Measurements from ENCODE around the gene GNLY. TPM values are rescaled to one million over a fixed set of nuclear protein-coding genes. Genes with fewer than 3 reads are reported as not detected.

GNLY gene
- total RNA-seq, 1 experiment from 2014 or later, result not detected

DNA sequence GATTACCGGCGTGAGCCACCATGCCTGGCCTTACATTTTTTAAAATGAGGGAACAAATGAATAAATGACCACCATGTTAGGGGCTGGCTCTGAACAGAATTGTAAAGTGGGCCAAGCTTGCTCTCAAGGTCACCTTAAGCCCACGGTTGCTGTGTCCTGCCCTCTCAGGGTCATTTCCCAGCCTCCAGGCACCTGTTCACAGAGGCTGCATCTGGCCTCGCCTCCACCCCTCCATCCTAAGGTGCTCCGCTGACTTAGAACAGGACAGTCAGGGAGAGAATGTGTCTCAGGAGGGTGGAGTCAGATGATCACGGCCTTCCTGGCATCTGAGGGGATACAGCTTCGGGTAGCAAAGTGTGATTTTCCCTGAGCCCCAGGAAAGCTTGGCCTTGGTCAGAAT, 33.4 kb upstream of the GNLY start:
- DNase-seq, result no peak
- Histone ChIP-seq H4K20me1 (ENCODE audit: insufficient read depth, low read depth, low read length) (no peaks in the 10 kb centered on the region), H3K27me3 (ENCODE audit: low read length) (no peaks in the 10 kb centered on the region), H3K36me3 (ENCODE audit: insufficient read depth, low read length) (no peaks in the 10 kb centered on the region), H3K79me2 (ENCODE audit: low read length) (no peaks in the 10 kb centered on the region), H3K4me1 (ENCODE audit: low read length) (no peaks in the 10 kb centered on the region), H3K4me2 (ENCODE audit: low read depth, low read length, poor library complexity, severe bottlenecking) (no peak overlapping the region), H3K27ac (ENCODE audit: low read length) (no peak overlapping the region), H3K9me2 (replicated peaks; ENCODE audit: insufficient read depth, low read length) (no peaks in the 10 kb centered on the region), H3K4me3 (ENCODE audit: low read length) (no peak overlapping the region), H3K9ac (ENCODE audit: low read length) (no peak overlapping the region), H2AFZ (ENCODE audit: low read length) (no peak overlapping the region), H3K9me3 (ENCODE audit: low read length) (no peaks in the 10 kb centered on the region)

- Histone ChIP-seq H4K20me1 (ENCODE audit: insufficient read depth, low read depth, low read length) (no peaks in the 10 kb centered on the region), H2AFZ (ENCODE audit: low read length) (no peak overlapping the region), H3K9me3 (ENCODE audit: low read length) (no peaks in the 10 kb centered on the region), H3K27me3 (ENCODE audit: low read length) (no peaks in the 10 kb centered on the region), H3K4me1 (ENCODE audit: low read length) (no peaks in the 10 kb centered on the region), H3K9me2 (replicated peaks; ENCODE audit: insufficient read depth, low read length) (no peaks in the 10 kb centered on the region), H3K4me2 (ENCODE audit: low read depth, low read length, poor library complexity, severe bottlenecking) (no peak overlapping the region), H3K36me3 (ENCODE audit: insufficient read depth, low read length) (no peaks in the 10 kb centered on the region), H3K27ac (ENCODE audit: low read length) (no peak overlapping the region), H3K9ac (ENCODE audit: low read length) (no peak overlapping the region), H3K79me2 (ENCODE audit: low read length) (no peaks in the 10 kb centered on the region), H3K4me3 (ENCODE audit: low read length) (no peak overlapping the region)
- DNase-seq, result no peak
These were observed 32.9 kb upstream of the GNLY start for GRCh38 chr2:85661139-85661858.

- Histone ChIP-seq H3K27ac (ENCODE audit: low read length) (no peak overlapping the region), H4K20me1 (ENCODE audit: insufficient read depth, low read depth, low read length) (no peaks in the 10 kb centered on the region), H3K79me2 (ENCODE audit: low read length) (no peaks in the 10 kb centered on the region), H3K9me2 (replicated peaks; ENCODE audit: insufficient read depth, low read length) (no peaks in the 10 kb centered on the region), H3K4me1 (ENCODE audit: low read length) (no peaks in the 10 kb centered on the region), H2AFZ (ENCODE audit: low read length) (no peak overlapping the region), H3K4me3 (ENCODE audit: low read length) (no peak overlapping the region), H3K36me3 (ENCODE audit: insufficient read depth, low read length) (no peaks in the 10 kb centered on the region), H3K4me2 (ENCODE audit: low read depth, low read length, poor library complexity, severe bottlenecking) (no peak overlapping the region), H3K9ac (ENCODE audit: low read length) (no peak overlapping the region), H3K27me3 (ENCODE audit: low read length) (no peaks in the 10 kb centered on the region), H3K9me3 (ENCODE audit: low read length) (no peaks in the 10 kb centered on the region)
- no peak for DNase-seq
These were observed 31.1 kb upstream of the GNLY start for GRCh38 chr2:85662899-85663593.

GRCh38 chr2:85663594-85664565, 30.3 kb upstream of the GNLY start:
- Histone ChIP-seq H3K36me3 (ENCODE audit: insufficient read depth, low read length) (no peaks in the 10 kb centered on the region), H3K4me3 (ENCODE audit: low read length) (no peak overlapping the region)

GRCh38 chr2:85665264-85665937, 28.8 kb upstream of the GNLY start:
- H2AFZ ChIP-seq (ENCODE audit: low read length), result no peak overlapping the region
- no peak overlapping the region for H3K27ac ChIP-seq (ENCODE audit: low read length)
- H3K4me2 ChIP-seq (ENCODE audit: low read depth, low read length, poor library complexity, severe bottlenecking), result no peak overlapping the region
- H3K27me3 ChIP-seq (ENCODE audit: low read length), result no peaks in the 10 kb centered on the region
- H3K9ac ChIP-seq (ENCODE audit: low read length), result no peak overlapping the region
- no peaks in the 10 kb centered on the region for H3K9me2 ChIP-seq (replicated peaks; ENCODE audit: insufficient read depth, low read length)
- H3K9me3 ChIP-seq (ENCODE audit: low read length), result no peaks in the 10 kb centered on the region
- no peaks in the 10 kb centered on the region for H4K20me1 ChIP-seq (ENCODE audit: insufficient read depth, low read depth, low read length)
- peaks cover 8% of the 10 kb centered on the region for H3K4me1 ChIP-seq (ENCODE audit: low read length)
- H3K4me3 ChIP-seq (ENCODE audit: low read length), result no peak overlapping the region
- no peak for DNase-seq
- no peaks in the 10 kb centered on the region for H3K79me2 ChIP-seq (ENCODE audit: low read length)
- H3K36me3 ChIP-seq (ENCODE audit: insufficient read depth, low read length), result no peaks in the 10 kb centered on the region

More at GRCh38 chr2:85663594-85664565, 30.3 kb upstream of the GNLY start:
- Histone ChIP-seq H3K9ac (ENCODE audit: low read length) (no peak overlapping the region), H3K9me3 (ENCODE audit: low read length) (no peaks in the 10 kb centered on the region), H3K9me2 (replicated peaks; ENCODE audit: insufficient read depth, low read length) (no peaks in the 10 kb centered on the region), H3K27me3 (ENCODE audit: low read length) (no peaks in the 10 kb centered on the region), H3K4me1 (ENCODE audit: low read length) (no peaks in the 10 kb centered on the region), H3K79me2 (ENCODE audit: low read length) (no peaks in the 10 kb centered on the region), H2AFZ (ENCODE audit: low read length) (no peak overlapping the region), H3K4me2 (ENCODE audit: low read depth, low read length, poor library complexity, severe bottlenecking) (no peak overlapping the region), H4K20me1 (ENCODE audit: insufficient read depth, low read depth, low read length) (no peaks in the 10 kb centered on the region), H3K27ac (ENCODE audit: low read length) (no peak overlapping the region)
- DNase-seq, result no peak

DNA sequence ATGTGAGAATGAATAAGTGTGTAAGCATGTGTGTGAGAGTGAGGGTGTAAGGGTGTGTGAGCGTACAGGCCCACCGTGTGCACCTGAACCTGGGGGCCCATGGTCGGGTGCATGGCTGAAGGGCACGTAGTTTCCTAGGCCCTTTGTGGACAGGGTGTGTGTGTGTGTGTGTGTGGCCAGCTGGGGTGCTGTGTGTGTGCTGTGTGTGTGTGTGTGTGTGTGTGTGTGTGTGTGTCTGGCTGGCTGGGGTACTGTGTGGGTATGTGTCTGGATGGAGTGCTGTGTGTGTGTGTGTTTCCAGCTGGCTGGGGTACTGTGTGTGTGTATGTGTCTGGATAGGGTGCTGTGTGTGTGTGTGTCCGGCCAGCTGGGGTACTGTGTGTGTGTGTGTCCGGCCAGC, 28.1 kb upstream of the GNLY start:
- H3K9me2 ChIP-seq (replicated peaks; ENCODE audit: insufficient read depth, low read length), result no peaks in the 10 kb centered on the region
- H3K4me3 ChIP-seq (ENCODE audit: low read length), result no peak overlapping the region
- no peak overlapping the region for H2AFZ ChIP-seq (ENCODE audit: low read length)
- peaks cover 8% of the 10 kb centered on the region for H3K4me1 ChIP-seq (ENCODE audit: low read length)
- no peaks in the 10 kb centered on the region for H3K27me3 ChIP-seq (ENCODE audit: low read length)
- H3K9ac ChIP-seq (ENCODE audit: low read length), result no peak overlapping the region
- H3K9me3 ChIP-seq (ENCODE audit: low read length), result no peaks in the 10 kb centered on the region
- H3K4me2 ChIP-seq (ENCODE audit: low read depth, low read length, poor library complexity, severe bottlenecking), result no peak overlapping the region
- H3K79me2 ChIP-seq (ENCODE audit: low read length), result no peaks in the 10 kb centered on the region
- no peak for DNase-seq
- no peak overlapping the region for H3K27ac ChIP-seq (ENCODE audit: low read length)
- no peaks in the 10 kb centered on the region for H4K20me1 ChIP-seq (ENCODE audit: insufficient read depth, low read depth, low read length)
- H3K36me3 ChIP-seq (ENCODE audit: insufficient read depth, low read length), result no peaks in the 10 kb centered on the region

DNA sequence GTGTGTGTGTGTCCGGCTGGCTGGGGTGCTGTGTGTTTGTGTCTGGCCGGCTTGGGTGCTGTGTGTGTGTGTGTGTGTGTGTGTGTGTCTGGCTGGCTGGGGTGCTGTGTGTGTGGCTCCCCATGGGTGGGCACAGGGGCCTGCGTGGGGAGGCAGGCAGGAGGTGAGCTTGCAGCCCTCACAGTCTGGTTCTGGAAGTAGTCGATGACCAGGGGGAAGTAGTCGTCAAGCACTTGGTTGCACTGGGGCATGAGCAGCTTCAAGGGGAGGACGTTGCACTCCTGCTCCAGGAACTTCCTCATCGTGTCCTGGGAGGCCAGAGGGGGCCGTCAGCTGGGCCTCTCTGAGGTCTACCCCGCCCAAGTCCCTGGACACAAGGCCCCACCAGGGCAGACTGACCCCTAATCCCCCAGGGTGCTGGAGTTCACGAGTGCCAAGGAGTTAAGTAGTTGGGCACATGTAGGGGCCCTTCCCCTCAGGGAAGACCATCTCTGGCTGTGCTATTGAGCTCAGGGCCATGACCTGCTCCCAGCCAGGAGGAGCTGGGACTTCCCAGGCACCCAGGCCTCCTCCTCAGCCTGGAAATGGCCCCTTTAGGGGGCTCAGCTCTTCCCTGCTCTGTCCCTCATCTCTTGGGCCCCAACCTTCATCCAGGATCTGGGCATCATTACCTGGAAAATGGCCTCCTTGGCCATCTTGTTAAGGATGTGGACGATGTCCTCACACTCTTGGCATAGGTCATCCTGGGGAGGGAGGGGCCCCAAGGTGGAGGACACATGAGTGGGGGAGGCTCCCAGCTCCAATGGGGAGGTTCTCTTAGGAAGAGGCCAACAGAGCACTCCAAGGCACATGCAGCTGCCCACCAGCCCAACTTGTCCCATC, 27.5 kb upstream of the GNLY start:
- Histone ChIP-seq H4K20me1 (ENCODE audit: insufficient read depth, low read depth, low read length) (no peaks in the 10 kb centered on the region), H3K9ac (ENCODE audit: low read length) (no peak overlapping the region), H3K36me3 (ENCODE audit: insufficient read depth, low read length) (no peaks in the 10 kb centered on the region), H3K79me2 (ENCODE audit: low read length) (no peaks in the 10 kb centered on the region), H3K4me1 (ENCODE audit: low read length) (peaks cover 8% of the 10 kb centered on the region), H3K27me3 (ENCODE audit: low read length) (no peaks in the 10 kb centered on the region), H3K4me2 (ENCODE audit: low read depth, low read length, poor library complexity, severe bottlenecking) (no peak overlapping the region), H3K4me3 (ENCODE audit: low read length) (no peak overlapping the region), H3K9me3 (ENCODE audit: low read length) (no peaks in the 10 kb centered on the region), H2AFZ (ENCODE audit: low read length) (no peak overlapping the region), H3K9me2 (replicated peaks; ENCODE audit: insufficient read depth, low read length) (no peaks in the 10 kb centered on the region), H3K27ac (ENCODE audit: low read length) (no peak overlapping the region)
- no peak for DNase-seq
